HepG2 (cell line): ENCODE results near the gene SHF.

Experiments
- EP300 ChIP-seq, 3 experiments: sonication (generic) in 1 of 3; formaldehyde crosslinking in 1 of 3; IDR thresholded peaks; 2 replicates each; pipeline versions ENCODE4 v1.5.1 to v1.6.1; 2011 to 2020; ENCODE audit warnings: low read depth in 2 of 3, low read length in 2 of 3, borderline replicate concordance in 1 of 3, improper control_type of control experiment in 1 of 3, mild to moderate bottlenecking in 1 of 3, missing genetic modification reagents in 1 of 3, moderate library complexity in 1 of 3
- IRF2 ChIP-seq: IDR thresholded peaks from 2 replicates; pipeline ENCODE4 v1.6.1; 2018; ENCODE audit warnings: missing genetic modification reagents, missing compliant biosample characterization

DNA sequence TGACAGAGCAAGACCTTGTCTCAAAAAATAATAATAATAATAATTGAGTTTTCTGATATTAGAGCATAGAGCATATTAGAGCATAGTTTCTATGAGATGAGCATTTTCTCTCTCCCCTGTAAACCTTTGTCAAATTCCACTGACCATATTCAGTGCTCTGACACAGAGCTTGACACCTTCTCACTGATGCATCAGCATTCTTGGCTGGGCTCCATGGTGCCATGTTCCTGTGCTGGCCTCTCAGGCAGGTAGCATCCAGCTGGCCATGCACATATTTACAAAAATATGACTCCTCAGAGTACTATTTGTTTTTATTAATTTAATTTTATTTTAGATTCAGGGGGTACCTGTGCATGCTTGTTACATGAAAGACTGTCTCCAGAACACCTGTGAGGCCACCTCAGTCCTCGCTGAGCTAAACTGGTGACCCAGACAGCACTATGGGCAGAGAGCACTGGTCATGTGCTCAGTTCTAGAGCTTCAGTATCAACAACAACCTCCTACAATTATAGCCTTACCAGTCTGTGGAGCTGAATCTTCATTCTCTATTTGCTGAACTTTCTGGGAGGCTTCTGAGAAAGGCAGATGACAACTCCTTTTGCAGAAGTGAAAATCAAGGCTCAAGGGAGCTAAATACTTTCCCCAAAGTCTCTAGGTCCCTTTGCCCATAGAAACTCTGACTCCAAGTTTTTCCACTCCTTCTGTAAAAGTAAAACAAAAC is 42.6 kb upstream of the SHF start:
- TF ChIP-seq EP300 (IDR thresholded peaks at IDR 0.05; ENCODE audit: low read depth in 2 of 2, low read length in 2 of 2) (no peak), EP300 (CRISPR knock-in tag; IDR thresholded peaks at IDR 0.05; ENCODE audit: borderline replicate concordance) (no peak), IRF2 (CRISPR knock-in tag) (no peak)
